ENCODE measurements around the gene CALHM4.

CALHM4 gene

GRCh38 chr6:116543149-116543548 lies 10.4 kb upstream of the CALHM4 start:
- DNase-seq, result no peak

GRCh38 chr6:116545651-116546050 lies 7.9 kb upstream of the CALHM4 start, which contains the start of gene TRAPPC3L:
TRAPPC3L (minus strand) TSS chr6:116545684; CDS start chr6:116545514, 170 bp downstream.
- no peak for DNase-seq

- no peak for DNase-seq
Observed at GRCh38 chr6:116547358-116547757, 6.2 kb upstream of the CALHM4 start.

- no peak for DNase-seq
Observed at GRCh38 chr6:116550796-116551195, 2.8 kb upstream of the CALHM4 start.

- DNase-seq, result no peak
Observed at GRCh38 chr6:116556065-116556464, 2.5 kb downstream of the CALHM4 start.

GRCh38 chr6:116556814-116557415 lies 3.4 kb downstream of the CALHM4 start:
- no peak for DNase-seq

- DNase-seq, result no peak
Observed at GRCh38 chr6:116557893-116558292, 4.3 kb downstream of the CALHM4 start.

- DNase-seq, result no peak
Observed at GRCh38 chr6:116560130-116560529, 6.6 kb downstream of the CALHM4 start.

- peak; percentile 65 for DNase-seq
Observed at GRCh38 chr6:116561377-116562018, 7.9 kb downstream of the CALHM4 start.

- DNase-seq, result no peak
Observed at GRCh38 chr6:116562019-116562403, 8.5 kb downstream of the CALHM4 start.

- DNase-seq, result no peak
Observed at GRCh38 chr6:116562614-116563013, 9.1 kb downstream of the CALHM4 start.

GRCh38 chr6:116563830-116564229 lies 10.3 kb downstream of the CALHM4 start:
- DNase-seq, result no peak

GRCh38 chr6:116564311-116564710 lies 10.8 kb downstream of the CALHM4 start:
- DNase-seq, result no peak

- DNase-seq, result peak; percentile 24
Observed at GRCh38 chr6:116564921-116565872, 11.6 kb downstream of the CALHM4 start.

- DNase-seq, result no peak
Observed at GRCh38 chr6:116568111-116568510, 14.6 kb downstream of the CALHM4 start.

GRCh38 chr6:116568821-116569755 lies 15.5 kb downstream of the CALHM4 start:
- DNase-seq, result no peak

- peak; percentile 98 for DNase-seq
Observed at GRCh38 chr6:116570856-116571682, 17.5 kb downstream of the CALHM4 start, which contains the start of gene RWDD1. RWDD1 (plus strand) TSS chr6:116571504; CDS start chr6:116571583, 79 bp downstream.

- DNase-seq, result no peak
Observed at GRCh38 chr6:116571683-116572000, 18.1 kb downstream of the CALHM4 start.

- no peak for DNase-seq
Observed at GRCh38 chr6:116572162-116572561, 18.6 kb downstream of the CALHM4 start.

- DNase-seq, result no peak
Observed at GRCh38 chr6:116575227-116575626, 21.7 kb downstream of the CALHM4 start.

GRCh38 chr6:116577486-116577885 lies 23.9 kb downstream of the CALHM4 start:
- no peak for DNase-seq

GRCh38 chr6:116578335-116578734 lies 24.8 kb downstream of the CALHM4 start:
- DNase-seq, result no peak
